ENCODE results near the gene STAT3.

DNA sequence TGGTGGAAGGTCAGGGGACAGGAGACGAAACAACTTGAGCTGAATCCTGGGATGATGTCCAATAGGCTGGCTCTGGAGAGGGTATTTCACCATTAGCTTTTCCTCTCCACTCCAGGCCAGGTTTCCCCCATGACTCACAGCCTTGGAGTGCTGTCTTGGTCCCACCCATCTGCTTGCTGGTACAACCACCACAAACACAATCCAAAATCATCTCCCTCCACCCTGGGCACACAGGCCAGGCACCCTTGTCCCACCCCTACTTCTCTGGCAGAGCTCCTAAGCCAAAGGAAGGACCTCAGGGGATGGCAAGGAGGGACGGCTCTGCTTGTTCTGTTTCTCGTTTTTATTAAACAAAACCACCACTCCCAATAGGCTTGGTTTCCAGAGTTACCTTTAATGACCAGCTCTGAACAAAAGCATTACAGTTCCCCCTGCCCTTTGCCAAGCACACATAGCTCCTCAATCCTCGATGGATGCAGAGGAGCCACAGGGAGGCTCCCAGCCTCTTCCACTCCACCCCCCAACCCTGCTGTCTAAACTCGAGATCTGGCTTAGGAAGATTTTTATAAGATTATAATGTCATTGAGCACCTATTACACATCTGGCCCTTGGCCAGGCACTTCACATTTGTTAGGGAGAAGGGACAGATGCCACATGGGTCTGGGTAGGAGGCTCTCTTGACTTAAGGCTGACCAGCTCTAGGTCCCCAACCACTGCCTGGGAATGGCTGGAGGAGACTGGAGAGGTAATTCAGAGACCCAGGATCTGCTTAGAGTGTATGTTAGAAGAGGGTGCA lies 21.5 kb upstream of the STAT3 start:
- TF ChIP-seq SP1 (IDR thresholded peaks at IDR 0.05) (no peak), TARDBP (IDR thresholded peaks at IDR 0.05) (no peak), ZNF384 (IDR thresholded peaks at IDR 0.05) (no peak), SUZ12 (IDR thresholded peaks at IDR 0.05) (no peak), ARNT (IDR thresholded peaks at IDR 0.05) (no peak), L3MBTL2 (conservative IDR thresholded peaks at IDR 0.05) (no peak), CTBP1 (IDR thresholded peaks at IDR 0.05; ENCODE audit: borderline replicate concordance) (no peak), BHLHE40 (IDR thresholded peaks at IDR 0.05; ENCODE audit: borderline replicate concordance) (no peak), LEF1 (IDR thresholded peaks at IDR 0.05; ENCODE audit: borderline replicate concordance) (no peak), FOXA1 (IDR thresholded peaks at IDR 0.05) (no peak)

Measured in HEK293T (cell line).